HuH-7 (cell line): ENCODE measurements around the gene PAX5.
A peak's percentile ranks its signal among the peaks of the same experiment; 100 is the strongest.

Experiments used
- DNase-seq: peaks from one replicate; pipeline ENCODE4 v3.0.0; 2011; ENCODE audit warnings: low spot score

PAX5 gene

GRCh38 chr9:36987409-36987808 lies 46.7 kb downstream of the PAX5 start:
- no peak for DNase-seq

GRCh38 chr9:36986468-36987408 lies 47.3 kb downstream of the PAX5 start:
- no peak for DNase-seq

GRCh38 chr9:36985769-36986467 lies 48.1 kb downstream of the PAX5 start:
- DNase-seq = no peak

GRCh38 chr9:36985061-36985768 lies 48.9 kb downstream of the PAX5 start:
- DNase-seq = no peak

- DNase-seq = peak; percentile 70
These were observed 53.7 kb downstream of the PAX5 start for GRCh38 chr9:36980148-36980974.

GRCh38 chr9:36976371-36977030 lies 57.6 kb downstream of the PAX5 start:
- no peak for DNase-seq

GRCh38 chr9:36974731-36975130 lies 59.3 kb downstream of the PAX5 start:
- no peak for DNase-seq

- no peak for DNase-seq
These were observed 62.1 kb downstream of the PAX5 start for GRCh38 chr9:36971935-36972488.

- DNase-seq = no peak
These were observed 63.8 kb downstream of the PAX5 start for GRCh38 chr9:36970007-36970888.

GRCh38 chr9:36969216-36969771 lies 64.8 kb downstream of the PAX5 start:
- no peak for DNase-seq

- no peak for DNase-seq
These were observed 65.4 kb downstream of the PAX5 start for GRCh38 chr9:36968574-36969215.

- DNase-seq = no peak
These were observed 66.1 kb downstream of the PAX5 start for GRCh38 chr9:36967997-36968396.

GRCh38 chr9:36966371-36967097 lies 67.5 kb downstream of the PAX5 start:
- DNase-seq = no peak

GRCh38 chr9:36964791-36965190 lies 69.3 kb downstream of the PAX5 start:
- DNase-seq = no peak

GRCh38 chr9:36963346-36963745 lies 70.7 kb downstream of the PAX5 start:
- DNase-seq = no peak

- DNase-seq = no peak
These were observed 71.4 kb downstream of the PAX5 start for GRCh38 chr9:36962691-36963090.

GRCh38 chr9:36961561-36962325 lies 72.3 kb downstream of the PAX5 start:
- no peak for DNase-seq

GRCh38 chr9:36961051-36961450 lies 73.0 kb downstream of the PAX5 start:
- no peak for DNase-seq
